GM15510 (cell line): Measurements from ENCODE around the gene SHROOM2.

Experiments used
- POLR2A ChIP-seq: IDR thresholded peaks from 3 replicates; pipeline ENCODE4 v1.6.1; 2011; ENCODE audit warnings: borderline replicate concordance; ENCODE audit not compliant: insufficient read length; ENCODE audit errors: extremely low read depth

SHROOM2 gene

GRCh38 chrX:9919632-9920172 is 133.5 kb downstream of the SHROOM2 start:
- no peak for TF ChIP-seq POLR2A

- no peak for TF ChIP-seq POLR2A
Measured at GRCh38 chrX:9921407-9921806, 135.2 kb downstream of the SHROOM2 start.

- no peak for TF ChIP-seq POLR2A
Measured at GRCh38 chrX:9923357-9923756, 137.1 kb downstream of the SHROOM2 start.

- no peak for TF ChIP-seq POLR2A
Measured at GRCh38 chrX:9926002-9926401, 139.8 kb downstream of the SHROOM2 start.

- TF ChIP-seq POLR2A: no peak
Measured at GRCh38 chrX:9927698-9928482, 141.7 kb downstream of the SHROOM2 start.

- TF ChIP-seq POLR2A: no peak
Measured at GRCh38 chrX:9935436-9935835, 149.2 kb downstream of the SHROOM2 start.

- no peak for TF ChIP-seq POLR2A
Measured at GRCh38 chrX:9937761-9938160, 151.5 kb downstream of the SHROOM2 start.

- TF ChIP-seq POLR2A: no peak
Measured at GRCh38 chrX:9938516-9938915, 152.3 kb downstream of the SHROOM2 start.

- no peak for TF ChIP-seq POLR2A
Measured at GRCh38 chrX:9940421-9940820, 154.2 kb downstream of the SHROOM2 start.

GRCh38 chrX:9942086-9942485 is 155.9 kb downstream of the SHROOM2 start:
- no peak for TF ChIP-seq POLR2A

GRCh38 chrX:9943420-9943819 is 157.2 kb downstream of the SHROOM2 start:
- TF ChIP-seq POLR2A: no peak

GRCh38 chrX:9947131-9947794 is 161.0 kb downstream of the SHROOM2 start:
- no peak for TF ChIP-seq POLR2A

- no peak for TF ChIP-seq POLR2A
Measured at GRCh38 chrX:9948406-9948805, 162.2 kb downstream of the SHROOM2 start.

- no peak for TF ChIP-seq POLR2A
Measured at GRCh38 chrX:9952300-9952699, 166.1 kb downstream of the SHROOM2 start.

GRCh38 chrX:9953396-9953795 is 167.2 kb downstream of the SHROOM2 start:
- no peak for TF ChIP-seq POLR2A

GRCh38 chrX:9955506-9955905 is 169.3 kb downstream of the SHROOM2 start:
- no peak for TF ChIP-seq POLR2A
